Right atrium auricular region (tissue), 2 donors: ENCODE measurements around the gene PSMB5. TPM values are rescaled to one million over a fixed set of nuclear protein-coding genes. Genes with fewer than 3 reads are reported as not detected.
A peak's percentile ranks its signal among the peaks of the same experiment; 100 is the strongest.

ENCODE experiments used
- DNase-seq: peaks from one replicate; pipeline ENCODE4 v3.0.0-alpha.2; 2019; ENCODE audit warnings: low spot score
- H3K27ac ChIP-seq, 2 donors: fragments of 200-600 bp; sonication (generic); 1 replicate in 1 of 2; 2 replicates in 1 of 2; pipeline ENCODE4 v1.5.1; 2016 to 2019
- H3K27me3 ChIP-seq, 2 donors: fragments of 200-600 bp; sonication (generic); one replicate each; pipeline versions ENCODE4 v1.5.1 to v1.6.0; 2017 to 2019
- H3K36me3 ChIP-seq: fragments of 200-600 bp; sonication (generic); one replicate; pipeline ENCODE4 v1.5.1; 2016
- H3K4me1 ChIP-seq, 2 donors: fragments of 200-600 bp; sonication (generic); one replicate each; pipeline versions ENCODE4 v1.5.1 to v1.6.0; 2017 to 2019
- H3K4me3 ChIP-seq, 2 donors: fragments of 200-600 bp; sonication (generic); 1 replicate in 1 of 2; 2 replicates in 1 of 2; pipeline ENCODE4 v1.5.1; 2017 to 2019; ENCODE audit warnings: mild to moderate bottlenecking in 1 of 2, moderate library complexity in 1 of 2
- H3K9me3 ChIP-seq, 2 donors: fragments of 200-600 bp; sonication (generic); one replicate each; pipeline ENCODE4 v1.5.1; 2019
- CTCF ChIP-seq, 2 donors: fragments of 200-600 bp; sonication (generic); IDR thresholded peaks; one replicate each; pipeline ENCODE4 v1.5.1; 2019; ENCODE audit warnings: antibody characterized with exemption in 2 of 2
- total RNA-seq, 2 donors: library from RNA; depleted of rRNA; stranded (reverse); fragments of >200 nt; gene quantifications; one replicate each; pipeline ENCODE4 v1.1.0, GENCODE V29; 2016

PSMB5 gene
- total RNA-seq, 2 donors from 2014 or later: 105 to 122 TPM

- Histone ChIP-seq H3K4me3 (no peak overlapping the region), H3K27me3 (no peaks in the 10 kb centered on the region), H3K9me3 (no peaks in the 10 kb centered on the region), H3K4me1 (peaks cover 0 to 9% of the 10 kb centered on the region in 2 donors), H3K27ac (no peak overlapping the region), H3K36me3 (no peaks in the 10 kb centered on the region)
- TF ChIP-seq CTCF (IDR thresholded peaks at IDR 0.05): no peak
- DNase-seq: no peak
Measured at GRCh38 chr14:23043145-23043544, 8.4 kb upstream of the PSMB5 start.

GRCh38 chr14:23042162-23042965 is 7.7 kb upstream of the PSMB5 start, which contains the start of gene PSMB11:
PSMB11 (plus strand) TSS chr14:23042212; CDS start chr14:23042226, 14 bp downstream.
- TF ChIP-seq CTCF (IDR thresholded peaks at IDR 0.05): no peak
- no peaks in the 10 kb centered on the region for H3K36me3 ChIP-seq
- H3K4me3 ChIP-seq: no peak within 1 kb of the TSS
- no peak for DNase-seq
- peaks cover 0 to 9% of the 10 kb centered on the region in 2 donors for H3K4me1 ChIP-seq
- H3K27ac ChIP-seq: no peak within 1 kb of the TSS
- no peaks in the 10 kb centered on the region for H3K9me3 ChIP-seq
- H3K27me3 ChIP-seq: no peaks in the 10 kb centered on the region

DNA sequence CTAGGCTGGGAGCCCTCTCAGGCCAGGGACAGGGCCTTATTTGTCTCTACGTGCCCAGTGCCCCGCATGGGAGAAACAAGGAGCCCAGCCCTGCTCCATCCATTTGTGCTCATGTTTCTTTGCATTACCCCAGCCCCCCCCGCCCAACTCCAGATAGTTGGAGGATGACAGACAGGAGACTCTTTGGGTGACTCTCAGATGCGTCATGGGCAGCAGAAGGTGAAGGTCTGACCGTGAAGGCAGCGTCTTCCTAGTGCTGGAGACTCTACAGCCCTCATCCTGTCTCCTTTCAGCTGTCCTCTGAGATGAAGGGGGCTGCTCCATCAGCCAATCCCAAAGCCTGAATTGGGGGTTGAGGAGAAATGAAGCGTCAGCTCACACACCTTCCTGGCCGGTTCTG is 7.0 kb upstream of the PSMB5 start:
- Histone ChIP-seq H3K4me3 (no peak overlapping the region), H3K27ac (no peak overlapping the region), H3K36me3 (no peaks in the 10 kb centered on the region)

GRCh38 chr14:23040100-23040499 is 5.4 kb upstream of the PSMB5 start:
- H3K4me3 ChIP-seq: no peak overlapping the region
- no peak for DNase-seq
- peaks cover 0 to 8% of the 10 kb centered on the region in 2 donors for H3K4me1 ChIP-seq
- no peak for TF ChIP-seq CTCF (IDR thresholded peaks at IDR 0.05)
- no peak overlapping the region for H3K27ac ChIP-seq
- H3K36me3 ChIP-seq: no peaks in the 10 kb centered on the region
- no peaks in the 10 kb centered on the region for H3K9me3 ChIP-seq
- H3K27me3 ChIP-seq: no peaks in the 10 kb centered on the region

More for the DNA sequence above, 7.0 kb upstream of the PSMB5 start:
- Histone ChIP-seq H3K9me3 (no peaks in the 10 kb centered on the region), H3K4me1 (peaks cover 0 to 9% of the 10 kb centered on the region in 2 donors), H3K27me3 (no peaks in the 10 kb centered on the region)
- no peak for TF ChIP-seq CTCF (IDR thresholded peaks at IDR 0.05)
- DNase-seq: no peak

- DNase-seq: no peak
- Histone ChIP-seq H3K9me3 (no peaks in the 10 kb centered on the region), H3K4me3 (peak overlapping the region; percentile 80), H3K4me1 (peaks cover 0 to 21% of the 10 kb centered on the region in 2 donors), H3K27me3 (no peaks in the 10 kb centered on the region), H3K36me3 (peaks cover 30% of the 10 kb centered on the region), H3K27ac (peak overlapping the region; percentile 92 to 95)
- TF ChIP-seq CTCF (IDR thresholded peaks at IDR 0.05): no peak
Measured at GRCh38 chr14:23035303-23036144, 824 bp upstream of the PSMB5 start.
